ENCODE data around the gene XPNPEP2. TPM values are rescaled to one million over a fixed set of nuclear protein-coding genes. Genes with fewer than 3 reads are reported as not detected.

XPNPEP2 gene
- total RNA-seq, 1 donor from 2014 or later: 1.7 TPM

DNA sequence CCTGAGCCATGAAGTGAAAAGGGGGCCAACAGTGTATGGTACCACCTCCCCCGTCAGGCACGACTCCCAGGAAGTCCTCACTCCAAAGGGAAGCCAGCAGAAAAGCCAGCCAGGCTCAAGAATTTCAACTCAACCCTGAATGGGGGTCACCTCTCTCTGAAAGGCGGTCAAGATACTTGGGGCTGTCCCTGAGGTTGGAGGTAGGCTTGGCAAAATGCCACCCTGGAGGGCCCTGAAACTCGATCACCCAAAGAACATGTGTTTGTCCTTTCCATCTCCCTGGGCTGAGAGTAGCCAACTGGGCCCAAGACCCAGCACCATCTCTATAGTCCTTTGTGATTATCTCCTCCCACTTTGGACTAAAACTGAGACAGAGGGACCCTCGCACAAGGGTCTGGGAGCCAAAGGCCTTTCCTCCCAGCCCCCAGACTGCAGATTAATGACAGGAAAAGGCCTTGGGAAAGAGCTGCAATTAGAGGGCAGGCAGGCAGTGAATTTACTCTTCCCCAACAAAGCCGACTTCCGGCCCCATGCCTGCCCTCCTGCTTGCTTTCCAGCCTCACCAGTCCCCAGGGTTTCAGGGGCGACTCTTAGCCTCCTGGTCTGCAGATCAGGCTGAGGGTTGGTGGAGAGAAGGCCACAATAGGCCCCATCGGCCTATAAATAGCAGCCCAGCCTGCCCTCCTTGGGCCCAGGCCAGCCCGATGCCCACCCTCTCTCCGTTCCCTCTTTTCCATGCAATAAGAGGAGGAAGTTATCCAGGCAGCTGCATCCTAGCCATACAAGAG lies 46.6 kb downstream of the XPNPEP2 start:
- H3K4me1 Mint-ChIP-seq (ENCODE audit: unreplicated experiment): peaks cover 9% of the 10 kb centered on the region
- TF ChIP-seq, protein P1, sequence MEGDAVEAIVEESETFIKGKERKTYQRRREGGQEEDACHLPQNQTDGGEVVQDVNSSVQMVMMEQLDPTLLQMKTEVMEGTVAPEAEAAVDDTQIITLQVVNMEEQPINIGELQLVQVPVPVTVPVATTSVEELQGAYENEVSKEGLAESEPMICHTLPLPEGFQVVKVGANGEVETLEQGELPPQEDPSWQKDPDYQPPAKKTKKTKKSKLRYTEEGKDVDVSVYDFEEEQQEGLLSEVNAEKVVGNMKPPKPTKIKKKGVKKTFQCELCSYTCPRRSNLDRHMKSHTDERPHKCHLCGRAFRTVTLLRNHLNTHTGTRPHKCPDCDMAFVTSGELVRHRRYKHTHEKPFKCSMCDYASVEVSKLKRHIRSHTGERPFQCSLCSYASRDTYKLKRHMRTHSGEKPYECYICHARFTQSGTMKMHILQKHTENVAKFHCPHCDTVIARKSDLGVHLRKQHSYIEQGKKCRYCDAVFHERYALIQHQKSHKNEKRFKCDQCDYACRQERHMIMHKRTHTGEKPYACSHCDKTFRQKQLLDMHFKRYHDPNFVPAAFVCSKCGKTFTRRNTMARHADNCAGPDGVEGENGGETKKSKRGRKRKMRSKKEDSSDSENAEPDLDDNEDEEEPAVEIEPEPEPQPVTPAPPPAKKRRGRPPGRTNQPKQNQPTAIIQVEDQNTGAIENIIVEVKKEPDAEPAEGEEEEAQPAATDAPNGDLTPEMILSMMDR (IDR thresholded peaks at IDR 0.05; ENCODE audit: unreplicated experiment): no peak
- no peak overlapping the region for H3K4me3 Mint-ChIP-seq (ENCODE audit: unreplicated experiment)
- H3K36me3 Mint-ChIP-seq (ENCODE audit: low read depth, unreplicated experiment): no peaks in the 10 kb centered on the region
- H3K27me3 Mint-ChIP-seq (ENCODE audit: unreplicated experiment): peaks cover 1% of the 10 kb centered on the region
- no peaks in the 10 kb centered on the region for H3K9me3 Mint-ChIP-seq (ENCODE audit: unreplicated experiment)
- DNase-seq (ENCODE audit: low spot score): no peak
- no peak overlapping the region for H3K27ac Mint-ChIP-seq (ENCODE audit: unreplicated experiment)

DNA sequence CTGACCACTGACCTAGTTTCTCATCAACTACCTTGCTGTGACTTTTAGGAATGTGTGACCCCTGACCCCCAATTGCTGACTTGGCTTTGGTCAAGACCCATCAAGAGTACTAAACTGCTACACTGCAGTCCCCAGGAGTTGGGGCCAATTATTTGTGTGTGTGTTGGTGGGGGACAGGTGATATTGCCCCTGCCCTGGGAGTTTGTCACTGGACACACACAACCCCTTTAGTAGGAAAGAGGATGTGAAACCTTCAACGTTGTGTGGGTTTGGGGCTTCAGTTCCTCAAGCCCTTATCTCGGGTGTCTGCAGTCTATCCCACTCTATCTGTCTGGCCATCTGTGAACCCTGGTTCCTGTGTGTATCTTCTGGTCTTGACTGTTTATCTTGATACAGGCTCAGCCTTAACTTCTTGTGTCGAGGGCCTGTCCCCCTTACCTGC lies 47.5 kb downstream of the XPNPEP2 start:
- Mint-ChIP-seq H3K27me3 (ENCODE audit: unreplicated experiment) (peaks cover 1% of the 10 kb centered on the region), H3K36me3 (ENCODE audit: low read depth, unreplicated experiment) (no peaks in the 10 kb centered on the region), H3K4me1 (ENCODE audit: unreplicated experiment) (peaks cover 9% of the 10 kb centered on the region), H3K4me3 (ENCODE audit: unreplicated experiment) (no peak overlapping the region), H3K27ac (ENCODE audit: unreplicated experiment) (no peak overlapping the region), H3K9me3 (ENCODE audit: unreplicated experiment) (no peaks in the 10 kb centered on the region)
- no peak for DNase-seq (ENCODE audit: low spot score)
- TF ChIP-seq, protein P1 (IDR thresholded peaks at IDR 0.05; ENCODE audit: unreplicated experiment): no peak

DNA sequence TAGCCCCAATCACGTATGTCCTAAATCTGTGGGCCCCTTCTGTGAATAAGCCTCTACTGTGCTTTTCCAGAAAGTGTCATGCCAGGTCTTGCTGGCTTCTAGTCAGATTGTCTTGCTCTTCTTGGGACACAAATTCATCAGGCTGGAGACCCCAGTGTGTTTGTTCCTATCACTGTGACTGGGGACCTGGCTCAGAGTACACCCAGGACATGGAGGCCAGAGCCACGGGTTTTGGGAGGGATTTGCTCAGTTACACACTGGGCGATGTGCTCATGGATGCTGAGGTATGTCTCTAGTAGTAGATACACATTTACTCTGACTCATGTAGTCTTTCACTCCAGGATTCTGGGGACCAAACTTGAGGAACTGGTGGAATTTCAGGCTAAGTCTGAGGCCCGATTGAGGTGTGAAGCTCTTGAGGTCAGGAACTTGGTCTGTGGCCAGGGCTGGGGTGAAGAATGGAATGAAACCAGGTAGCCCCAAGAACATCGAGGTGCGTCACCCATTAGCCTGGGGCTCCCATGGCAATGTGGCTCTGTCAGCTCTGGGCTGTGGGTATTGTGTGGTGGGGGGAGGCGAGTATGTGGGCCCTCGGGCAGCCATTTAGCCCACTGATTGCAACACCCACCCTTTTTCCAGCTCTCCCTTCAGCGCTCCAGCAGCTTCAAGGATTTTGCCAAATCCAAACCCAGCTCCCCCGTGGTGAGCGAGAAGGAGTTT lies 48.7 kb downstream of the XPNPEP2 start:
- DNase-seq (ENCODE audit: low spot score): no peak
- TF ChIP-seq, protein P1 (IDR thresholded peaks at IDR 0.05; ENCODE audit: unreplicated experiment): no peak
- H3K4me3 Mint-ChIP-seq (ENCODE audit: unreplicated experiment): no peak overlapping the region
- no peaks in the 10 kb centered on the region for H3K9me3 Mint-ChIP-seq (ENCODE audit: unreplicated experiment)
- no peaks in the 10 kb centered on the region for H3K36me3 Mint-ChIP-seq (ENCODE audit: low read depth, unreplicated experiment)
- H3K27me3 Mint-ChIP-seq (ENCODE audit: unreplicated experiment): peaks cover 1% of the 10 kb centered on the region
- H3K27ac Mint-ChIP-seq (ENCODE audit: unreplicated experiment): no peak overlapping the region
- H3K4me1 Mint-ChIP-seq (ENCODE audit: unreplicated experiment): peaks cover 9% of the 10 kb centered on the region

DNA sequence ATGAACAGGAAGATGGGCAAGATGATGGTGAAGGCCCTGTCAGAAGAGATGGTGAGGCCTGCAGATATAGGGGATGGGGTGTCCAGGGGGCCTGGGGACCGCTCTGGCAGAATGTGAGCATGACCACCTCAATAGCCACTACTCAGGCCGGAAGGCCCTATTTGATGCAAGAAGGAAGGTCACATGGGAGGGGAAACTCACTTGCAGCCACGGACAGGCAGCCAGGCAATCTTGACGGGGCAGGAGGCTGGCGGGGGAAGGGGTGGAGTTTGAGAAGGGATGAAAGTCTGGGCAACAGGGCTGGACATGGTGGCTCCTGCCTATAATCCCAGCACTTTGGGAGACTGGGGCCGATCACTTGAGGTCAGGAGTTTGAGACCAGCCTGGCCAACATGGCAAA lies 49.7 kb downstream of the XPNPEP2 start:
- Mint-ChIP-seq H3K27me3 (ENCODE audit: unreplicated experiment) (peaks cover 5% of the 10 kb centered on the region), H3K36me3 (ENCODE audit: low read depth, unreplicated experiment) (no peaks in the 10 kb centered on the region), H3K9me3 (ENCODE audit: unreplicated experiment) (no peaks in the 10 kb centered on the region), H3K27ac (ENCODE audit: unreplicated experiment) (no peak overlapping the region), H3K4me1 (ENCODE audit: unreplicated experiment) (peaks cover 9% of the 10 kb centered on the region), H3K4me3 (ENCODE audit: unreplicated experiment) (no peak overlapping the region)
- DNase-seq (ENCODE audit: low spot score): no peak
- TF ChIP-seq, protein P1 (IDR thresholded peaks at IDR 0.05; ENCODE audit: unreplicated experiment): no peak

DNA sequence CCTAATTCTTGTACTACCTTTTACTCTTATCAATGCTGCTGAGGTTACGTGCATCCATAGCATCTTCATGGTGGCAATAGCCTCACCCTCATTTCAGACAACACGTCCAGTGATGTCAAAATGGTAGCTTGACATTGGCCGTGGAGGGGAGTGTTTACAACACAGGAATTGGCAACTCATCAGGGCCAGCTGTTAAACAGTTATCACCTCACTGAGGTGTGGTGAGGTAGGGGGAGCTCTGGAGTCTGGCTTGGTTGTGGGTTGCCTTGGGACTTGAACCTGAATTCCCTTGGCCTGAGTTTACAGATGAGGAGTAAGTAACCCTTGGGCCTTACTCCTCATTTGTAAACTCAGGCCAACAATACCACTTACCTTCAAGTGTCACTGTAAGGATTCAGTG lies 51.4 kb downstream of the XPNPEP2 start:
- H3K27ac Mint-ChIP-seq (ENCODE audit: unreplicated experiment): no peak overlapping the region
- H3K4me3 Mint-ChIP-seq (ENCODE audit: unreplicated experiment): no peak overlapping the region
- H3K36me3 Mint-ChIP-seq (ENCODE audit: low read depth, unreplicated experiment): no peaks in the 10 kb centered on the region
- TF ChIP-seq, protein P1 (IDR thresholded peaks at IDR 0.05; ENCODE audit: unreplicated experiment): no peak
- peaks cover 5% of the 10 kb centered on the region for H3K27me3 Mint-ChIP-seq (ENCODE audit: unreplicated experiment)
- DNase-seq (ENCODE audit: low spot score): no peak
- H3K9me3 Mint-ChIP-seq (ENCODE audit: unreplicated experiment): no peaks in the 10 kb centered on the region
- H3K4me1 Mint-ChIP-seq (ENCODE audit: unreplicated experiment): peaks cover 9% of the 10 kb centered on the region

Measured in endothelial cell (in vitro differentiated cells).